Stimulated activated CD8-positive, alpha-beta memory T cell treated with anti-CD3 and anti-CD28 coated beads, Interleukin-7, amount 100 ng/mL, for 4 hours (primary cell): ENCODE data around the gene LRP1.

Experiments used
- DNase-seq, 2 donors: peaks; one replicate each; pipeline ENCODE4 v3.0.0-alpha.2; 2020; ENCODE audit warnings: low read depth in 2 of 2

LRP1 gene

DNA sequence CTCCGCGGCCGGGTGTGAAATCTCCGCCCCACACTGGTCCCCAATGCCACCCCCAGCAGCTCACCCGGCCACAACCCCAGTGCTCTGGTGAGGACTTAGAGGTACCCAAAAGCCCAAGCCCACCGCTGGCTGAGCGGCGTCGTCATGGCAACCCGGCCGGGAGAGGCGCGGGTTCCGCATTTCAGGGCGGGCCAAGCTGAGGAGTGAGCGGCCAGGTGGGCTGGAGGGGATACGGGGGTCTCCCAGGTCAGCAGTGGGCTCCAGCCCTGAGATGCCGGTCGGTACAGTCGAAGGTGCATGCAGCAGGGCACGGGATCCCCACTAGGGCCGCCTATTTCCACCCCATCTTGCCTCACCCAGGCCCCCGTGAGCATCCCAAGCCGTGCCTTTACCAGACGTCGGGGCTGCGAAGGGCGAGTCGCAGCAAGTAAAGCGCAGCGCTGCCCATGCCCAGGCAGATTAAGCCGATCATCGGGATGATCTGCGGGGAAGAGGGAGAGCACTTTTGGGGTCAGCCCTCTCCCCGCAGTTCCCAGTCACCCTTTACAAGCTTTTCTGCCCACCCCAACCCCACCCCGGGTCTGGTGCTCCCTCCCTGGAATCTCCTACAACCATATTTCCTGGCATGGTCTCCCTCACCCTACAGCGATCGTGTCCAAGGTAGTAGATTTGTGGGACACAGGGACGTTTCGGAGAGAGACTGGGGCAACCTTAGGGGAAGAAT is 108.1 kb downstream of the LRP1 start:
- DNase-seq: no peak

DNA sequence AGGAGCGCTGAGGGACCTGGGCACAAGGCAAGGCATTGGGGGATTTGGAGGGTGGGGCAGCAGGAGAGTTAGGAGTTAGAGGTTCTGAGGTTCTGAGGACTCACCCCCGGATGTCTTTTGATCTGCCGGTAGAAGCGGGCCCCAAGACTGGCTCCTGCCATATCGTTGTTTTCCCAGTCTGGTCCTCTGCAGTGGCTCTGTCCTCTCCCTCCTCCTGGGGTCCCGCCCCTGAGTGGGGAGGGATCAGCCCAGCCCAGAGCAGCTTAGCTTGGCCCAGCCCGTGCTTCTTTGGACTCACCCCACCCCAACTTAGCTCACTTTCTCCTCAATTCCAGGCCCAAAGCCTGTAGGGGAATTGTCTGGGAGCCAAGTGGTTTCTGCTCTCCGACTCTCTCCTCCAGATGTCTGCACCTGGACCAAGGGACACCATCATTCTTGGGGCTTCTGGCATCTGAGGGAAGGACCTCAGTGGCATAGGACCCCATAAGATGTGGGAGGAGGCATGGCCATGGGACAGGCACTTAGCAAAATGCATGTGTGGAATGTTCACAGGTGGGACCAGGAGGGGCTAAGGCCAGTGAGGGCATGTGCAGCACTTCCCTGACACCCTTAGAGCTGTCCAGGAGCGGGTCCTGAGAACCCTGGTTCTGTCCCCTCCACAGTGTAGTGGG is 108.8 kb downstream of the LRP1 start:
- no peak for DNase-seq

DNA sequence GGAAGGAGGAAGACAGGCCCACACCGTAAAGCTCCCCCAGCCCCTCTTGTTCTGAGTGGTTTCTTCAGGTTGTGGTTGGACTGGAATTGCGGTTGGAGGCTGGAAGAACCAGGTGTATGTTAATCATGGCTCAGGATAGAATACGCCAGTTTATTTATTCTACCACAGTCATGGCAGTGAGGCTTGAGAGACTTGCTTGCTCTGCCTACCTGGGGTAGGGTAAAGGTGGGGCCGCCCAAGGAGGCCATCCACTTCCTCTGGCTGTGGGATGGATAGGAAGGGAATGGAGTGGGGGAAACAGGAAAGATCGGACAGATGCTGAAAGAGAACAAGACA is 109.3 kb downstream of the LRP1 start:
- no peak for DNase-seq

DNA sequence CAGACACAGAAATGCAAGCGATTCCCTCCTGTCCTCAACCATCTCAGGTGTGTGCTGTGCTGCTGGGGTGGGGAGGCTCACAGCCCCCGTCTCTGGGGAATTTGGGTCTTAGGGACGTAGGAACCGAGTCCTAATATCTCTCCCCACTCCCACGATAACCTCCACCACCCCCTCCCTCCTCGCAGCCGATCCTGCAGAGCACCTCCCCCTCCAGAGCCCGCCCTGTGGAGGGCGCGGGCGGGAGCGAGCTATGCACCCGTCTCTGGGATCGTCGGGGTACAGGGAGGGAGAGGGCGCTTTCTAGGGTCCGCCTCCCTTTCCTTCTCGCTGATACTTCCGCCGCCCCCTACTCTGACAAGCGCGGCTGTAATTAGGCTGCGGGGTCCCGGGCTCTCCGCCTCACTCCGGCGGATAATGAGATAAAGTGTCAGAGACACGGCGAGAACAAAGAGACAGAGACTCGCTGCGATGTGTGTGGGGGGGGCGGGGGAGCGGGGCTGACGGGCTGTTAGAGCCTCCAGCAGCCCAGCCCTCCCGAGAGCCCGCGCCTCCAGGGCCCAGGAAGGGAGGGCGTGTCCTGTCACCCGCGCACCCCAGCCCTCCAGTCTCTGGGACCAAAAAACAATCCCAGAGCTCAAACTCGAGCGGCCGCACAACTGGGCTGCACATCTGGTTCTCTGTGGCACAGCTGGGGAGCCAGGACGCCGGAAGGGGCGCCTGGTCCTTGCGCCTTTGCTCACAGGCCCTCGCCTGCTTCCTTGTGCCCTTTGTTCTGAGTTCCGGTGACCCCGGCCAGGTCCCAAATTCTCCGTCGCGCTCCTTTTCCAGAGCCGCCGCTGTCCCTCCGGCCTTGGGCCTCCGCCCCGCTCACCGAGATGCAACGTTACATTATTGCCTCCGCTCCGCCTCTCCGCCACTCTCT is 109.9 kb downstream of the LRP1 start:
- no peak for DNase-seq

DNA sequence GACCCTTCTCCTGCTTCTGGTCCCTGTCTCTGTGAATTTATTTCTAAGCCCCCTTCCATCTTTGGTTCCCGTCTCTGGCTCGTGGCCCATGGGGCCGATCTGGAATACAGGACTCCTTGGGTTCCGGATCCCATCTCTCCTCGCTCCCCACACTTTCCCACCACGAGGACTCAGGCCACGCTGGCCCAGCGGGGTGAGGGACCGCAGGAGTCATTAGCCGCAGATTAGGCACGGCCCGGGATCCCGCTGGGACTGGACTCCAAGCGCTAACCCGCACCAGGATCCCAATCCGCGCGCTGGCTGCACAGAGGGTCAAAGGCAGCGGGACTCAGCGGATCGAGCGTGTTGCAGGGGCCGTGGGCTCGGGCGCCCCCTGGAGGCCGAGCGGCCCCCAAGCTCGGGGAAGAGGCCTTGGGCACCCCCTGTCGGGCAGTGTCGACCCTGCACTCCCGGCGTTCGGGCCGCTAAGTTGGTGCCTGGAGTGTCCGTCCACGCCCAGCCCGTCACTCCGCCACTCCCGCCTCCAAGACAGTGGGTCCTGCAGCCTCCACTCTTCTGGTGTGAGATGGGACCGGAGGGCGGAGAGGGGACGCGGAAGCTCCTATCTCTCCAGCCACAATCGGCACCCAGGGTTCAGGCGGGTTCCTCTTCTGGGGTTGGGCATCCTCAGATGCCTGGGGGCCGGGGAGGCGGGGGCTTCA is 110.7 kb downstream of the LRP1 start:
- DNase-seq: peak; percentile 58 to 76

DNA sequence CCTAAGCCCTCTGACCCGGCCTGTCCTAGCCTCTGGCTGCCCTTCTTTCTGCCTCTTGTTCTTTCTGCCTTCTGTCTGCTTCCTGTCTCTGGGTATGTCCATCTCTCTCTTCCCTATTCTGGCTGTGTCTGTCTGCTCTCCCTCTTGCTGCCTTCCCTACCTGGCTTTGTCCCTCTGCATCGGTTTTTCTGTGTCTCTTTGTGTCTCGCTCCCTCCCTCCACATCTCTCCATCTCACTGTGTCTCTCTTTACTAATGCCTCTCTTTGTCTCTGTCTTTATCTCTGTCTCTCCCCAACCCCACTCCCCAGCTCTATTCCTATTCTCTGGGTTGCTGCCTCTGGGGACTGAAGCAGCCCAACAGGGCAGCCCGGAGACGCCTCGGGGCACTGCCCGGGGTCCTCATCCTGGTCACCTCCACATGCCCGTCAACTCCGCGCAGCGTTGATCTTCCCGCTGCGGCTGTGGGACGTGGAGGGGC is 111.3 kb downstream of the LRP1 start:
- DNase-seq: no peak

DNA sequence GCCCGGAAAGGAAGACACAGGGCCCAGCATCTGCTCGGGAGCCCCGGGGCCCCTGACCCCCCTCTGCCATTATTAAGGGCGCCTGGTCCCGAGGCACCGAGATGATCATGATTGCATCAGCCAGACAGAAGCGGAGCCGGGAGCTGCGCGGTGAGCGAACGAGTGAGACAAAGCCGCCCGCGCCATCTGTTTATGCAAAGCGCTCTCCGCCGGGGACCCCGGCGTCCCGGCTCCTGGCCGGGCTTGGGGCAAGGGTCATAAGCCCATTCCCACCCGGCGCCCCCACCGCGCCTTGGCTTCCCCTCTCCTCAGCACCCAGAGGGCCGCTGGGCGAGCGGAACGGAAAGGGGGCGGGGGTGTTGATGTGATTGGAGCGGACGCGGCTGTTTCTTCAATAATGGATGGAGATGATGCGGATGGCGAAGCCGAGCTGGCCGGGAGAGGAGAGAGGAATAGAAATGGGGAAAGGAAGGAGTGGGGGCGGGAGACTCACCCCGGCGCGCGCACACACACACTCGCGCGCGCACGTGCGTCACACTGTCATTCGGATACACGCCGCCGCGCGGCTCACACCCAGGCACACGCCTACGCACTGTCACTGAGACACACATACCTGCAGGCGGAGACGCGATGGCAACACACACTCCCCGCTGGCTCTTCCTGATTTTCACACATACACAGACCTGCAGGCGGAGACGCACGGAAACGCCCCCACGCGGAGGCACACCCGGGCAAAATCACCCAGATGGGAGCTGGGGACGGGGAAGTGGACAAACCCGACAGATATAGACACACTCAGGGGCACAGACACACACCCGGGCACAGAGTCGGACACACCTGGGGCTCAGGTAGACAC is 112.0 kb downstream of the LRP1 start:
- peak; percentile 73 to 80 for DNase-seq

DNA sequence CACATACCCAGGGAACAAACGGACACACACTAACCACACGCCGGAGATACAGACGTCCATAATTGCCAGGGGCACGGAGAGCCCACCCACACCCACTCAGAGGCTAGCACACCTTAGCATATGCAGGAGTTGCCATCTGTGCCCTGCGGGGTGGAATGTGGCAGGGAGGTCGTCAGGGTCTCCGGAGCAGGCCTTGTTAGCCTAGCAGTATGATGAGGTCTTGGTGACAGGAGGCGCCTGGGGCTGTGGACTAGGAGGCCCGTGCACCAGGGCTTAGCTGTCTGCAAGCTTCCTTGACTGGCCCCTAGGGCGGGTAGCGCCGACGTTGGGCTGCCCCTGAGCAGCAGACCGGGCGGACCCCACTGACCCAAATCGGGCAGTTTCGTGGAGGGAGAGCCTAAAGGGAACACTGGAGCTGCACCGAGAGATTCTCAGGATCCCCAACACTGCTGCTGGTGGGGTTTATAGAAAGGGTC is 112.7 kb downstream of the LRP1 start:
- no peak for DNase-seq

DNA sequence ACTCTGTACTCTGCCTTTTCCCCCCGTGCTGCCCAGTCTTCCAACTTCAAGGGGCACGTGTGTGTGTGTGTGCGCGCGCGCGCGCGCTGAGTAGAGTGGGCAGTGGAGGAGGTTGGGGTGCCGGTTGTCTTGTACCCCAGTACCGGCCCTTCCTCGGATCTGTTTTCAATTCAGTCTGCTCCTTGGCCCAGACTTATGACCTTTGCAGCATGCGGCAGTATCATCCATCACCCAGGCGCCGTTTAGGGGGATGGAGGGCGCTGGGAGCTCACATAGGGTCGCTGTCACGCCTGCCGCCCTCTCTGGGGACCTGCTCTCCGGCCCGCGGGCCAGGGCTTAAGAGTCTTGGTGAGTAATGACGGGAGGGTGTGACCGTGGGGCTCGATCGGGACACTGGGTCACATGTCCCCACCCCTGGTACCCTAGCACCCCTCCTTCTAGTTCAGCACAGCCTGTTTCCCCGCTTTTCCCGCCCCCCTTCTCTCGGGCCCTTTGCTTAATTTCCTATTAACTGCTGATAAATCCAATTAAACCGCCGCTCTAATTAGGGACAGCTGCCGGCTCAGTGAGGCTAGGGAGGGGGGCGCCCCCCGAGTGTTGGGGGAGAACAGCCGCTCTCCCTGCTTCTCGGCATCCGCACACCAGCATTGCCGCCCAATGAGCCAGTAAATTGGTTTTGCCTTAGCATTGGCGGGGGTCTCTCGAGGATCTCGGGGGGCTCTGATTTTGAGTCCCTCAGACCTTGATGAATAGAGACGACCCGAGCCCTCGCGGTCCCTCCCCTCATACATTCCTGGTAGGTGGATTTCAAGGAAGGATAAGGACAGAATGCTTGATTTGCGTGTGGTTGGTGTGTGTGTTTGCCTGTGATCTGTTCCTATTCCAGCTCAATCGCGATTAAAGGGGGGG is 113.4 kb downstream of the LRP1 start:
- DNase-seq: no peak

DNA sequence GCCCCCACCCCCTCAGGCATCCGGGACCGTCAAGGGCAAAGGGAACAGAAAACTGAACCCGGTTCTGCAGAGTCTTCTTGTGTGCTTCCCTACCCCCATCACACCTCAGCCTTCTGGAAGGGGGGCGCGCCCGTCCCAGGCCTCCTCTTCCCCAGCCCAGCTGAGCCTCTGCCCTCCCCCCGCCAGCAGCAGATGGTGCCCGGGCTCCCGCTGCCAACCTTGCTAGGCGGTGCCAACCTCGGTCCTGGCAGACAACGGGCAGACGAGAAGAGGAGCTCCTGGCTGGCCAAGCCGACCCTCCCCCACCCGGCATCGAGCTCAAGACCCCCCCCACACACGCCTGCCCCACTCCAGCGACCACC is 114.0 kb downstream of the LRP1 start:
- DNase-seq: no peak

DNA sequence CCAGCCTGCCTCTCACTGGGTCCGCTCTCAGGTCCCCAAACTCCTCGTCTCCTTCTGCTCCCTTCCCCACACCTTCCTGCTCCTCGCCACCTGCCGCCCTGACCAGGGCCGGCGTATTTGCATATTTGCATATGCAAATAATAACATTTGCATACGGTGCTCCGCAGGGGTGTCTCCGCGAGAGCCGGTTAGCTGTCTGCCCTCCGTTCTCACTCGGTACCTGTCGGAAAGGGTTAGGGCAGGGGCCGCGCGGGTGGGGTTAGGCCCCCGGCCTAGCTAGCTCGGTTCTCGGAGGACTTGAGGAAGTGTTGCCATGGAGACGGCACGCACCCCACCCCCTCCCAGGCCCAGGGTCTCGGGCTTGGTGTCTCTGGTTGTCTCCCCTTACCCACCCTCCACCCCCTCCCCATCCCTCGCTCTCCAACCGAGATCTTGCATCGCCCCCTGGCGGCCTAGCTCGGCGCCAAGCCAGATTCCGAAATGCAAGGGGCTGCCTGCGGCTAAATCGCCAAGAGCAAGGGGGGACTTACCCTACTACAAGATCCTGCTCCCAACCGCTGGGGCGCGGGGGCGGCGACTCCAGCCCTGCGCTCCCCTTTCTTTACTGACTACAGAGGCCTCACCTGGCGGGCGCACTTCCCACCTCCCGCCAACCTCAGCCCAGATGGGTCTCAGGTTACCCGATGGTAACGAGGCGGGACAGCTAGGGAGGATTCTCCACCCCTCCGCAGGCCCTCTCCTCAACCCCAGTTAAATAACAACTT is 114.6 kb downstream of the LRP1 start:
- peak in 1 of 2 donors; percentile 42 for DNase-seq

DNA sequence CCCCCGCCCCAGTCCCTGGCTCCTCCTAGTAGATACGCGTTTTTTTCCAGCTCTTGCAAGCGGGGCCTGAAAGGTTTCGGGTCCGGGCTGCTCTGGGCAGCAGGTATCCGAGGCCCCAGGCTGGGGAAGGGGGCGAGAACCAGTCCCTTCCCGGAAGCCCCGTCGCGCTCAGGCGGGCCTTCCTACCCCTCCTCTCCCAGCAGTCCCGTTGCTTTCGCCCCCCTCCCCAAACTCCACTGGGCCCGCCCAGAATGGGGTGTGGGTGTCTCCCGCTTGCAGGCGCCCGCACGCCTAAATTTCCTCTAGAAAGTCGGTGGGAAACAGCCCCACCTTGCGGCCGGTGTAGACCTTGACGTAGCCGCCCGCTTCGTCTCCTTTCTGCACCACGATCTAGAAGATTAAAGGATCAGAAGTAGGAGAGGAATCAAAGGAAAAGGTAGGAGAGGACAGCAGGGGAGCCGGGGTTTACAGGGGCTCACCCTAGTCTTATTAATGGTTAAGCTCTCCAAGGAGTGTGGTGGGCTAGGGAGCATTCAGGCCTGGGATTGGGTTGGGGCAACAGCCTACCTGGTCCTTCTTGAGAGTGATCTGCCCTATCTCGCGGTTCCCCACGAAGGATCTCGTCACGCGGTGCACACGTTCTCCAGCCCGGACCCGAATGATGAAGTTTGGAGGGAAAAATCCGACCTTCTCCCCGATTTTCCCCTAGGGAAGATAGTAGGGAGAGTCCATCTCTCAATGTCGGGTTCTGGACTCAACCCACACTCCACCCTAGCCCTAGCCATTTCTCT is 115.4 kb downstream of the LRP1 start:
- DNase-seq: peak in 1 of 2 donors; percentile 64

DNA sequence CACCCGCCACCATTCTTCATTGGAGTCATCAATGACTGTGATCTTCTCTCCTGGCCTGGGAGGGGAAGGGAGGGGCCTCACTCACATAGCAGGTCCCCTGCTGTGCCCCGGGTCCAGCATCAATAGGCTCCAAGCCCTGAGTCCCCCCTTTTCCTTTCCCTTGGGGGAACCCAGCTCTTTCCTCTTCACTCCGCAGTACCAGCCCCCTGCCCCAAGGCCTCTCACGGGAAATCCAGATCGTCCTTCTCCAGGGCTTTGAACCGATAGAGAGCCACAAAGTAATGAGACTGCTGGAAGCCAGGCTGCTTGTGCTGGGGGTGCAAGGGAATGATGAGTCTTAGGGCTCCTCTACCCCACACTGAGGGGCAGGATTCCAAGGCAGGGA is 116.0 kb downstream of the LRP1 start:
- DNase-seq: no peak

DNA sequence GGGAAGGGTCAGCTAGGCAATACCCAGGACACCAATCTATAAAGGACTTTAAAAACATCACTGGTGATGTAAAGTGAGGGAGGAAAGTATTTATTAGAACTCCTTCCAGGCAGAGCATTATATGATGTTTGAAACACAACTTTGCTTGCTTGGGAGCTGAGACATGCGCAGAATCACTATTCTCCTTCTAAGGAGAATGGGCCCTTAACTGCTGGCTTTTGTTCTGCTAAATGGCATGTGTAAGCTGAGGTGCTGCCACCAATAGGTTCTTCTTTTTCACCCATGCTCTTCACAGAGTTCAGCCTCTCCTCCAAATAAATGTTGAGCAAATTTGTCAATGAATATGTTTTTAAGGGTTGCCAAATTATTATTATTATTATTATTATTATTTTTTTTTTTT is 118.8 kb downstream of the LRP1 start:
- no peak for DNase-seq

DNA sequence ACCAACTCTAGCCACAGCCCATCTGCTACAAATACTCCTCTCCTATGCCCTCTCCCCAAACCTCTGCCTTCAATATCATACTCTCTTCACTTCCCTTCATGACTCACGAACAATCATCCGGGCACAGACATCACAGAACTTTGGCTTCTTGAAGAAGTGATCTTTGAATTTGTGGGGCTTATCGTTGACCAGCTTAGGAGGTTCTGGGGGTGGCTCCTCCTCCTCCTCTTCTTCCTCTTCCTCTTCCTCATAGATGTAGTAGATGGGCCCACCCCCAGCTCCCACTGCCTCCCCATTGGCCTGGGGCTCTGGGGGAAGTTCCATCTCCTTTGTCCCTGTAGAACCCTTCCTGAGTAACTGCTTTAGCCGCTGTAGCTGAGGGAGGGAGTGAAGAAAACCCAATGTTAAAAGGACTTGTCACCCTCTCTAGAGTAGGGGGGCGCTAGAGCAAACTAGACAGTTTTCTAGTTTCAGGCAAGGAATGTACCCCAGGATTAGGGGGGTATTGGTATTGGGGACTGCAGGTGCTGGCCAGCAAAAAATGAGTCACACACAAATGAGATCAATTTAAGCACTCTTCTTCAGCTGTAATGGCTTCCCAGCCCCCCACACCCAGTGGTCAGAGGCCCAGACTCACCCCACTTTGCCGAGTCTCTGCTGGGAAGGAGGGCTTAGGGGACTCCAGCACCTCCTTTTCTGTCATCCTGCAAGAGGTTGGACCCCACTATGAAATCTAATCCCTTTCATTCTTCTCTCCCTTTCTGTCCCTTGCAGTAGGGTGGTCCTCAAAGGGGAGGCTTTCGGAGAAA is 120.9 kb downstream of the LRP1 start:
- DNase-seq: no peak

DNA sequence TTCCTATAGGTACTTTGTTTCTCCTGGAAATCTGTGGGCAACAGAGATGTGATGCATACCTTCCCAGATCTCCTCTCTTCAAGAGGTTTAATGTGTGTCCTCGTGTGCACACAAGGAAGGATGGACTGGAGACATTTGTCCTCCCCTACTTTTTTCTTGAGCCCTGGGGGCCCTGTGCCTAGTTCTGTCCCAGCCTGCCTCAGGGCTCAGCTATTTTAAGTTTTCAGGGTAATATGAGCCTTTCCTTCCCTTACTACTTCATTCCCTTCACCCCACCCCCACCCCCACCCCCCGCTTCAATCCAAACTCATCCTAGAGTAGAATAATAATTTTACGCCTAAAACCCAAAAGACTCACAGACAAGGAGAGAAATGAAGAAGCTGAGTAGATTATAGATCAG is 122.3 kb downstream of the LRP1 start:
- no peak for DNase-seq

DNA sequence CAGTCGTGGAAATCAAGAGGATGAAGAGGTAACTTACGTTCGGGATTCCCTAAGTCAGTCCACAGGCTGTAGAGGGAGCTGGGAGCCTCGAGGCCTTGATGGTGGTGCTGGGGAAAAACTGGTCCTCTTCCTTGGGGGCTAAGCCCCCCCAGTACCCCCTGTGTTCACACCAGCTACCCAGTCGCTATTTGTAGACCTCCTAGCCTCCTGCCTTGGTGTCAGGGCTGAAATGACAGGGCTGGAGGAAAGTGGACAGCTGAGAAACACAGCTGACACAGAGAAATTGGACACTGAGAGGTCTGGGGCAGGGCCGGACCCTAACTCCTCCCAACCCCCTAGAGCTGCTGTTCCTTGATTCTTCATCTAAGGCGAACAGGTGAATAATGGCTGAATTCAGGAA is 122.7 kb downstream of the LRP1 start, which contains the start of gene STAC3:
STAC3 (minus strand) TSS at position 232 of the 400 bp plus-strand sequence. CDS start 1,551 bp downstream, outside the sequence.
- no peak for DNase-seq
